ENCODE data around the gene CHST3.

GRCh38 chr10:71971769-71972555, 7.8 kb downstream of the CHST3 start:
- TF ChIP-seq CTCF (IDR thresholded peaks at IDR 0.05) (no peak), POLR2A (IDR thresholded peaks at IDR 0.05) (no peak)

Data from lower leg skin (tissue), 3 donors.